ENCODE measurements around the gene TMEM183A.
A peak's percentile ranks its signal among the peaks of the same experiment; 100 is the strongest.
"Not testable (repeated sequence)": the region's sequence is repeated elsewhere in the genome, so short reads cannot be mapped to it uniquely, and the experiment has no call there.

TMEM183A gene

DNA sequence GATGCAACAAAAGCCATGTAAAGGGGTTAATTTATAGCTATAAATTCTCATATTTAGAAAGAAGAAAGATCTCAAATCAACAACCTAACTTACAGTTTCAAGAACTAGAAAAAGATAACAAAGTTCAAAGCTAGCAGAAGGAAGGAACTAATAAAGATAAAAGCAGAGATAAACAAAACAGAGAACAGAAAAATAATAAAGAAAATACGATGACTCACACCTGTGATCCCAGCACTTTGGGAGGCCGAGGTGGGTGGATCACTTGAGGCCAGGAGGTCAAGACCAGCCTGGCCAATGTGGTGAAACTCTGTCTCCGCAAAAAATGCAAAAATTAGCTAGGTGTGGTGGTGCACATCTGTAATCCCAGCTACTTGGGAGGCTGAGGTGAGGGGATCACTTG lies 12.4 kb upstream of the TMEM183A start:
- DNase-seq, result no peak
- Histone ChIP-seq H3K4me1 (peaks cover 3% of the 10 kb centered on the region), H3K4me3 (ENCODE audit: low read depth, low read length) (no peak overlapping the region), H3K36me3 (no peaks in the 10 kb centered on the region), H3K9me3 (no peaks in the 10 kb centered on the region; the same call in 1 of the 2 replicates), H3K27me3 (peaks cover 89% of the 10 kb centered on the region)
- TF ChIP-seq, protein P1, sequence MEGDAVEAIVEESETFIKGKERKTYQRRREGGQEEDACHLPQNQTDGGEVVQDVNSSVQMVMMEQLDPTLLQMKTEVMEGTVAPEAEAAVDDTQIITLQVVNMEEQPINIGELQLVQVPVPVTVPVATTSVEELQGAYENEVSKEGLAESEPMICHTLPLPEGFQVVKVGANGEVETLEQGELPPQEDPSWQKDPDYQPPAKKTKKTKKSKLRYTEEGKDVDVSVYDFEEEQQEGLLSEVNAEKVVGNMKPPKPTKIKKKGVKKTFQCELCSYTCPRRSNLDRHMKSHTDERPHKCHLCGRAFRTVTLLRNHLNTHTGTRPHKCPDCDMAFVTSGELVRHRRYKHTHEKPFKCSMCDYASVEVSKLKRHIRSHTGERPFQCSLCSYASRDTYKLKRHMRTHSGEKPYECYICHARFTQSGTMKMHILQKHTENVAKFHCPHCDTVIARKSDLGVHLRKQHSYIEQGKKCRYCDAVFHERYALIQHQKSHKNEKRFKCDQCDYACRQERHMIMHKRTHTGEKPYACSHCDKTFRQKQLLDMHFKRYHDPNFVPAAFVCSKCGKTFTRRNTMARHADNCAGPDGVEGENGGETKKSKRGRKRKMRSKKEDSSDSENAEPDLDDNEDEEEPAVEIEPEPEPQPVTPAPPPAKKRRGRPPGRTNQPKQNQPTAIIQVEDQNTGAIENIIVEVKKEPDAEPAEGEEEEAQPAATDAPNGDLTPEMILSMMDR (IDR thresholded peaks at IDR 0.05; ENCODE audit: low read depth, low read length), result no peak

DNA sequence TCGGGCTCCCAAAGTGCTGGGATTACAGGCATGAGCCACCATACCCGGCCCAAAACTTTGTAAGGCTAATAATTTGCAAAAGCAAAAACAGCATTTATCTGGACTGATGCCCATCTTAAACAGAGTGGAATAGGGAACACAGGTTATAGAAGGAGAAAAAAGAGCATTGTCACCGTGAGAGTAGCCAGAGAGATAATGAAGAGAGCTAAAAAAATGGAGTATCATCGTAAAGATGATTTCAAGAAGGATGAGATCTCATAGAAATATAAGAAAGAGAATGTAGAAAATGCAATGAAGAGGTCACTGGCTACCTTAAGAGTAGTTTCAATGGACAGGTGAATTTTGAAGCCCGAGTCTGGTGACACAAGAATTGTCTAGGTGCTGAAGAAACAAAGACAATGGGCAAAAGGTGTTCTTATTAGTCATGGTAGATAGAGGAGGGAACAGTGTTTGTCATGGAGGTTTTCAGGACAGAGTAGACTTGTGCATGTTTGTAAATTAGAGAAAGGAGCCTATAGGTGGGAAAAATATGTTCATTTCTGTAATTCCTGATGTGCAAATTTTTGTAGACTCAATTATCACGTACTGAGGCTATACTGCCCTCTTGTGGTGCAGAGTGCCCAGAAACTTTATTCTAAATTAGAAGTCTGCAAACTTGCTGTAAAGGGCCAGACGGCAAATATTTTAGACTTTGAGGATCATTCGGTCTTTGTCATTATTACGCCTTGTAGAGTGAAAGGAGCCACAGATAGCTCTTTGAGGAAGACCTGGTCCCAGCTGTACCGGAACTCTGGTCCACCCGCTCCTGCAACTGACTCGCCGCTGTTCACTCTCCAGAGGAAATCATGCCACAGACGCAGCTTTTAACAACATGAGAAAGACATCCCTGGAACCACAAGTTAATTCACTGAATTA lies 8.1 kb upstream of the TMEM183A start:
- Histone ChIP-seq H3K4me1 (peaks cover 3% of the 10 kb centered on the region), H3K4me3 (ENCODE audit: low read depth, low read length) (peak overlapping the region; percentile 8; the same call in 1 of the 2 replicates), H3K9me3 (no peaks in the 10 kb centered on the region; the same call in 1 of the 2 replicates), H3K36me3 (no peaks in the 10 kb centered on the region), H3K27me3 (peaks cover 56% of the 10 kb centered on the region)
- TF ChIP-seq, protein P1 (IDR thresholded peaks at IDR 0.05; ENCODE audit: low read depth, low read length), result peak; percentile 85
- DNase-seq, result peak; percentile 64

DNA sequence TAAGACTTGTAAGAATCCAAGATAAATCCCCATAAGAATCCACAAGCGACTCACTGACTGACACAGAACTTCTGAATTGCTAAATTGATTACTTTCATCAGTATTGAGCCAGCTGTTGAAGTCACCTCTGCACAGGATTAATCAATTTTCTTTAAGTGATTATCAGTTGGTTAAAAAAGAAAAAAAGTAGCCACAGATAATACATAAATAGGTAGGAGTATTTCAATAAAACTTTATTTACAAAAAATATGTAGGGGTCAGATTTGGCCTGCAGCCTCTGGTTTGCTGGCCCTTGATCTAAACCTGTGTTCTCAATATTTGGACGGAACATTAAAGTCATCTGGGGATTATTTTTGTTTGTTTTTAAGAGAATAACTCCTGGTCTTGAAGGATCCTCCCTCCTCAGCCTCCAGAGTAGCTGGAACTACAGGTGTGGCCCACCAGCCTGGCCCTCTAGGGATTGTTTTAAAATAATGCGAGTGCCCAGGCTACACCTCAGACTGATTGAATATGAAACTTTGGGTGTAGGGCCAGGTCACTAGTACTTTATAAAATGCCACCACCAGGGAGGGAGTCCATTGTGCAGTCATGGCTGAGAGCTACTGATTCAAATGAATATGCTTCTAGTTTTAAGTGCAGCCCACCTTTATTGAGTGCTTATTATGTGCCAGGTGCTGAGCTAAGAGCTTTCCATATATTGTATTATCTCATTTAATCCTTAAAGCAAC lies 6.8 kb upstream of the TMEM183A start:
- Histone ChIP-seq H3K27me3 (peaks cover 43% of the 10 kb centered on the region), H3K36me3 (no peaks in the 10 kb centered on the region), H3K4me3 (ENCODE audit: low read depth, low read length) (no peak overlapping the region), H3K4me1 (peaks cover 3% of the 10 kb centered on the region), H3K9me3 (no peaks in the 10 kb centered on the region; the same call in 1 of the 2 replicates)
- DNase-seq, result no peak
- TF ChIP-seq, protein P1 (IDR thresholded peaks at IDR 0.05; ENCODE audit: low read depth, low read length), result no peak

DNA sequence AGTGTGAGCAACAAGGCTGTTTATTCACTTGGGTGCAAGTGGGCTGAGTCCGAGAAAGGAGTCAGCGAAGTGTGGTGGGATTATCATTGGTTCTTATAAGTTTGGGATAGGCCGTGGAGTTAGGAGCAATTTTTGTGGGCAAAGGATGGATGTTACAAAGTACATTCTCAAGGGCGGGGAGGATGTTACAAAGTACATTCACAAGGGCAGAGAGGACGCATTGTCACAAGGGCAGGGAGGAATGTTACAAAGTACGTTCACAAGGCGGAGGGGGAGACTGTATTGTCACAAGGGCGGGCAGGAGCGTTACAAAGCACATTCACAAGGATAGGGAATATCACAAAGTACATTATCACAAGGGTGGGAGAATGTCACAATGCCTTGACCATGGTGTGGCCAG lies 5.2 kb upstream of the TMEM183A start:
- no peak overlapping the region for H3K4me3 ChIP-seq (ENCODE audit: low read depth, low read length)
- no peak for DNase-seq
- H3K4me1 ChIP-seq, result peaks cover 3% of the 10 kb centered on the region
- no peaks in the 10 kb centered on the region for H3K36me3 ChIP-seq
- no peaks in the 10 kb centered on the region; the same call in 1 of the 2 replicates for H3K9me3 ChIP-seq
- H3K27me3 ChIP-seq, result peaks cover 27% of the 10 kb centered on the region
- TF ChIP-seq, protein P1 (IDR thresholded peaks at IDR 0.05; ENCODE audit: low read depth, low read length), result no peak

DNA sequence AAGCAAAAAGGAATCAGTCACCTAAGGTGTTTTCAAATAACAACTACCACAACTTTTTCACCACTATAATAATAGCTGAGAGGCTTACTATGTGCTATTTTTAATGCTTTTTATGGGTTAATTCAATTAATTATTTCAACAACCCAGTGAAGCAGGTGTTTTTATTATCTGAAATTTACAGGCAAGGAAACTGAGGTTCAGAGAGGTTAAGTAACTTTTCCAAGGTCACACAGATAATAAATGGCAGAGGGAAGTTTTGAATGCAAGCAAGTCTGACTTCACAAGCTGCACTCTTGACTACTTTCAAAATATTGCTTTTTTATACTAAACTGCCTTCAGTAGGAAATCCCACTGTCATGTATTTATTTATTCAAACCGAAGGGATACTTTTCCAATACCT lies 4.2 kb upstream of the TMEM183A start:
- H3K4me3 ChIP-seq (ENCODE audit: low read depth, low read length), result no peak overlapping the region
- peaks cover 3% of the 10 kb centered on the region for H3K4me1 ChIP-seq
- H3K27me3 ChIP-seq, result peaks cover 17% of the 10 kb centered on the region
- no peak for DNase-seq
- no peaks in the 10 kb centered on the region; the same call in 1 of the 2 replicates for H3K9me3 ChIP-seq
- no peaks in the 10 kb centered on the region for H3K36me3 ChIP-seq
- TF ChIP-seq, protein P1 (IDR thresholded peaks at IDR 0.05; ENCODE audit: low read depth, low read length), result no peak

DNA sequence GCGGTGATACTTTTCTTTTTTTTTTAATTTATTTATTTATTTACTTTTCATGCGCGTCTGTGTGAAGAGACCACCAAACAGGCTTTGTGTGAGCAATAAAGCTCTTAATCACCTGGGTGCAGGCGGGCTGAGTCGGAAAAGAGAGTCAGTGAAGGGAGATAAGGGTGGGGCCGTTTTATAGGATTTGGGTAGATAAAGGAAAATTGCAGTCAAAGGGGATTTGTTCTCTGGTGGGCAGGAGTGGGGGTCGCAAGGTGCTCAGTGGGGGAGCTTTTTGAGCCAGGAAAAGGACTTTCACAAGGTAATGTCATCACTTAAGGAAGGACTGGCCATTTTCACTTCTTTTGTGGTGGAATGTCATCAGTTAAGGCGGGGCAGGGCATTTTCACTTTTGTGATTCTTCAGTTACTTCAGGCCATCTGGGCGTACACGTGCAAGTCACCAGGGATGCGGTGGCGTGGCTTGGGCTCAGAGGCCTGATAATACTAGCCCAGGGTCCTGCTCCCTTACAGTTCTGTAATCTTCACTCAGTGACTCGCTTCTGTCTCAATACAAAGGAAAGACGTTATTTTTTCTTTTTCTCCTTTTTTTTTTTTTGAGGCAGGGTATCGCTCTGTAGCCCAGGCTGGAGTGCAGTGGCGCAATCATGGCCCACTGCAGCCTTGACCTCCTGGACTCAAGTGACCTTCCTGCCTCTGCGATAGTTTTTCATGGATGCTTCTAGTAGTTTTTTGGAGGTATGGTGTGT lies 1.6 kb upstream of the TMEM183A start:
- H3K4me3 ChIP-seq (ENCODE audit: low read depth, low read length); H3K9me3 ChIP-seq; DNase-seq; H3K4me1 ChIP-seq; H3K27me3 ChIP-seq: not testable (repeated sequence)
- H3K36me3 ChIP-seq, result peaks cover 20% of the 10 kb centered on the region
